K562 (cell line): ENCODE results near the gene LYPLA2. TPM values are rescaled to one million over a fixed set of nuclear protein-coding genes. Genes with fewer than 3 reads are reported as not detected.

Experiments
- ERF ChIP-seq: fragments of 450-650 bp; formaldehyde crosslinking; IDR thresholded peaks from 2 replicates; pipeline ENCODE4 v1.4.0; 2020; ENCODE audit warnings: mild to moderate bottlenecking, mixed read lengths
- ETS2 ChIP-seq: IDR thresholded peaks from 2 replicates; pipeline ENCODE4 v1.6.1; 2016; ENCODE audit warnings: borderline replicate concordance, missing genetic modification characterization, mild to moderate bottlenecking, moderate library complexity, missing compliant biosample characterization; ENCODE audit not compliant: poor library complexity, severe bottlenecking
- ETV5 ChIP-seq: sonication (generic); formaldehyde crosslinking; IDR thresholded peaks from 2 replicates; pipeline ENCODE4 v1.4.0; 2020; ENCODE audit warnings: low read depth, mild to moderate bottlenecking, missing genetic modification reagents
- HCFC1 ChIP-seq: IDR thresholded peaks from 2 replicates; pipeline ENCODE4 v1.6.1; 2012; ENCODE audit warnings: low read depth, low read length, improper control_type of control experiment
- HDAC1 ChIP-seq, 2 experiments: fragments of 450-650 bp; IDR thresholded peaks; 2 replicates each; pipeline ENCODE4 v1.6.1; 2016 to 2017; ENCODE audit warnings: inconsistent platforms in 1 of 2, mild to moderate bottlenecking in 1 of 2, moderate library complexity in 1 of 2
- HDGF ChIP-seq: fragments of 450-650 bp; IDR thresholded peaks from 2 replicates; pipeline ENCODE4 v1.6.1; 2016
- HNRNPH1 ChIP-seq: fragments of 200-400 bp; formaldehyde crosslinking; optimal IDR thresholded peaks from 2 replicates; pipeline ENCODE3; 2017; ENCODE audit warnings: low read depth, mild to moderate bottlenecking, low read length, moderate library complexity
- HNRNPK ChIP-seq: fragments of 200-400 bp; formaldehyde crosslinking; IDR thresholded peaks from one replicate; pipeline ENCODE4 v1.6.1; 2018; ENCODE audit warnings: mild to moderate bottlenecking, low read depth, low read length; ENCODE audit not compliant: poor library complexity, severe bottlenecking
- KDM5B ChIP-seq: fragments of 200-600 bp; sonication (generic); IDR thresholded peaks from 2 replicates; pipeline ENCODE4 v1.6.1; 2012; ENCODE audit warnings: low read depth, mild to moderate bottlenecking, moderate library complexity, low read length, control low read depth, inconsistent platforms; ENCODE audit not compliant: insufficient replicate concordance
- KLF13 ChIP-seq: fragments of 450-650 bp; IDR thresholded peaks from 2 replicates; pipeline ENCODE4 v1.6.1; 2016; ENCODE audit warnings: missing genetic modification characterization, low read depth, mild to moderate bottlenecking, missing compliant biosample characterization, moderate library complexity, borderline replicate concordance
- MTA3 ChIP-seq: fragments of 450-650 bp; formaldehyde crosslinking; IDR thresholded peaks from 2 replicates; pipeline ENCODE4 v1.6.1; 2017; ENCODE audit warnings: mild to moderate bottlenecking, borderline replicate concordance
- NFIC ChIP-seq: fragments of 450-650 bp; IDR thresholded peaks from 2 replicates; pipeline ENCODE4 v1.6.1; 2017; ENCODE audit warnings: mild to moderate bottlenecking, inconsistent platforms
- POLR2B ChIP-seq: fragments of 450-650 bp; IDR thresholded peaks from 2 replicates; pipeline ENCODE4 v1.6.1; 2018; ENCODE audit warnings: low read depth; ENCODE audit not compliant: partially characterized antibody
- RBFOX2 ChIP-seq: fragments of 200-400 bp; formaldehyde crosslinking; IDR thresholded peaks from 2 replicates; pipeline ENCODE4 v1.6.1; 2017; ENCODE audit warnings: low read depth, mild to moderate bottlenecking, low read length, moderate library complexity
- RBM25 ChIP-seq: fragments of 200-400 bp; formaldehyde crosslinking; IDR thresholded peaks from 2 replicates; pipeline ENCODE4 v1.6.1; 2018; ENCODE audit warnings: low read length, low read depth, moderate library complexity; ENCODE audit not compliant: severe bottlenecking
- SIRT6 ChIP-seq: IDR thresholded peaks from one replicate; pipeline ENCODE4 v1.6.1; 2012; ENCODE audit warnings: low read depth, mild to moderate bottlenecking, control low read depth, inconsistent platforms, low read length, moderate library complexity
- SNIP1 ChIP-seq: fragments of 450-650 bp; IDR thresholded peaks from 2 replicates; pipeline ENCODE4 v1.7.1; 2017; ENCODE audit warnings: low read depth, mild to moderate bottlenecking
- TAL1 ChIP-seq: fragments of 450-650 bp; IDR thresholded peaks from 2 replicates; pipeline ENCODE4 v1.6.1; 2016; ENCODE audit warnings: mild to moderate bottlenecking
- TCFL5 ChIP-seq: fragments of 250-450 bp; sonication (Bioruptor Pico); conservative IDR thresholded peaks from 2 replicates; pipeline ENCODE4 v1.6.1; 2021; ENCODE audit warnings: mild to moderate bottlenecking, moderate library complexity, matching md5 sums
- ZFP36 ChIP-seq: fragments of 150-350 bp; IDR thresholded peaks from 2 replicates; pipeline ENCODE4 v1.6.1; 2018; ENCODE audit warnings: low read length, low read depth; ENCODE audit not compliant: partially characterized antibody
- polyA plus RNA-seq, 8 experiments: library from polyadenylated mRNA; depleted of rRNA in 4 of 8; stranded (reverse) in 5 of 8; unstranded in 3 of 8; fragments of >200 nt; fragmentation: Nextera tagmentation in 2 of 8; fragmentation: Illumina TruSeq in 1 of 8; extraction: Ambion mirVana in 2 of 8; extraction: Trizol in 1 of 8; gene quantifications; 2 replicates each; pipeline versions ENCODE4 v1.2.1 to v1.2.3, GENCODE V29; 2011 to 2014; ENCODE audit warnings: inconsistent platforms in 1 of 8, missing spikeins in 1 of 8
- total RNA-seq, 7 experiments: library from RNA; depleted of rRNA in 6 of 7; stranded (reverse); fragments of >200 nt in 6 of 7; fragmentation: Illumina TruSeq in 2 of 7; extraction: Trizol in 2 of 7; gene quantifications; 2 replicates each; pipeline versions ENCODE4 v1.2.1 to v1.2.3, GENCODE V29; 2011 to 2021; ENCODE audit warnings: low replicate concordance in 1 of 7
- TF ChIP-seq, protein P1 (sequence below): sonication (generic); formaldehyde crosslinking; IDR thresholded peaks from 2 replicates; pipeline ENCODE4 v1.8.1; 2023; ENCODE audit warnings: missing genetic modification reagents, mild to moderate bottlenecking, borderline replicate concordance
- TF ChIP-seq, protein P2 (sequence below): sonication (generic); formaldehyde crosslinking; IDR thresholded peaks from 2 replicates; pipeline ENCODE4 v1.8.0; 2022; ENCODE audit warnings: mild to moderate bottlenecking, missing genetic modification reagents

LYPLA2 gene
- total and polyA plus RNA-seq, 9 of the 15 experiments (the other 6 are each of a cell fraction or from before 2014, with no cell fraction given), result 3.9 to 128 (median 60.1) TPM

DNA sequence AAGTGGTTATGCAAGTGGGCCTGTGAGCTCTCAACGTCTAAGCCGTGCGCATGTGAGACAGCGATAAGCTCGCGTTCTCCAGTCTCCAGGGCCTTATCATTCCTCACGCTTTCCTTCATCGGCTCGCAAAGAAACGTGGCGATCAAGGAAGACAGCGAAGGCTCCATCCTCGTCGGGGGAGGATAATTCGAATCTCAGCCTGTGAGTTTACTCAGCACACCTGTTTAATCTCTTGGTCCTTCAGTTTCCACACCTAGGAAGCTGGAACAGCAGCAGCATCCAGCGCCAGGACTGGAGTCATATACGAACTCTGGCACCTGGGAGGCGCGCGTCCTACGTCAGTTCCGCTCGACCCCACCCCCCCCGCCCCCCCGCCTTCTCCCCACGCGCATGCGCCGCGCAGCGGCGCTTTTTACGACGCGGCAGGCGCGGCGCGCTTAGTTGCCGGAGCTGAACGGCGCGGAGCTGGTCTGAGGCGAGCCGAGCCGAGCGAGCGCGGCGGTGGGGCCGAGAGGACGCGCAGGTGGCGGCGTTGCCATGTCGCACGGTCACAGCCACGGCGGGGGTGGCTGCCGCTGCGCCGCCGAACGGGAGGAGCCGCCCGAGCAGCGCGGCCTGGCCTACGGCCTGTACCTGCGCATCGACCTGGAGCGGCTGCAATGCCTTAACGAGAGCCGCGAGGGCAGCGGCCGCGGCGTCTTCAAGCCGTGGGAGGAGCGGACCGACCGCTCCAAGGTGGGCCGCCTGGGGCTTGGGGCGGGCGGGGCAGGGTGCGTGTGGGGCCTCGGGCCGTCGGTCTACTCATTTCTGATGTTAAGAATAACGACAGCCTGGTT lies 12.7 kb upstream of the LYPLA2 start, which contains the start of gene PITHD1 (continued):
- TF ChIP-seq, protein P1, sequence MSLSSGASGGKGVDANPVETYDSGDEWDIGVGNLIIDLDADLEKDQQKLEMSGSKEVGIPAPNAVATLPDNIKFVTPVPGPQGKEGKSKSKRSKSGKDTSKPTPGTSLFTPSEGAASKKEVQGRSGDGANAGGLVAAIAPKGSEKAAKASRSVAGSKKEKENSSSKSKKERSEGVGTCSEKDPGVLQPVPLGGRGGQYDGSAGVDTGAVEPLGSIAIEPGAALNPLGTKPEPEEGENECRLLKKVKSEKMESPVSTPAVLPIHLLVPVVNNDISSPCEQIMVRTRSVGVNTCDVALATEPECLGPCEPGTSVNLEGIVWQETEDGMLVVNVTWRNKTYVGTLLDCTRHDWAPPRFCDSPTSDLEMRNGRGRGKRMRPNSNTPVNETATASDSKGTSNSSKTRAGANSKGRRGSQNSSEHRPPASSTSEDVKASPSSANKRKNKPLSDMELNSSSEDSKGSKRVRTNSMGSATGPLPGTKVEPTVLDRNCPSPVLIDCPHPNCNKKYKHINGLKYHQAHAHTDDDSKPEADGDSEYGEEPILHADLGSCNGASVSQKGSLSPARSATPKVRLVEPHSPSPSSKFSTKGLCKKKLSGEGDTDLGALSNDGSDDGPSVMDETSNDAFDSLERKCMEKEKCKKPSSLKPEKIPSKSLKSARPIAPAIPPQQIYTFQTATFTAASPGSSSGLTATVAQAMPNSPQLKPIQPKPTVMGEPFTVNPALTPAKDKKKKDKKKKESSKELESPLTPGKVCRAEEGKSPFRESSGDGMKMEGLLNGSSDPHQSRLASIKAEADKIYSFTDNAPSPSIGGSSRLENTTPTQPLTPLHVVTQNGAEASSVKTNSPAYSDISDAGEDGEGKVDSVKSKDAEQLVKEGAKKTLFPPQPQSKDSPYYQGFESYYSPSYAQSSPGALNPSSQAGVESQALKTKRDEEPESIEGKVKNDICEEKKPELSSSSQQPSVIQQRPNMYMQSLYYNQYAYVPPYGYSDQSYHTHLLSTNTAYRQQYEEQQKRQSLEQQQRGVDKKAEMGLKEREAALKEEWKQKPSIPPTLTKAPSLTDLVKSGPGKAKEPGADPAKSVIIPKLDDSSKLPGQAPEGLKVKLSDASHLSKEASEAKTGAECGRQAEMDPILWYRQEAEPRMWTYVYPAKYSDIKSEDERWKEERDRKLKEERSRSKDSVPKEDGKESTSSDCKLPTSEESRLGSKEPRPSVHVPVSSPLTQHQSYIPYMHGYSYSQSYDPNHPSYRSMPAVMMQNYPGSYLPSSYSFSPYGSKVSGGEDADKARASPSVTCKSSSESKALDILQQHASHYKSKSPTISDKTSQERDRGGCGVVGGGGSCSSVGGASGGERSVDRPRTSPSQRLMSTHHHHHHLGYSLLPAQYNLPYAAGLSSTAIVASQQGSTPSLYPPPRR (CRISPR knock-in tag), result peak; percentile 87; the same call in 1 of the 2 replicates
- TF ChIP-seq HNRNPH1 (no peak), RBFOX2 (peak; percentile 94), HDAC1 (IDR thresholded peaks at IDR 0.05) (peak in 1 of 2 experiments; percentile 99; a peak in 2 of 4 replicates), HCFC1 (peak; percentile 64), ZFP36 (no peak), ETV5 (CRISPR knock-in tag) (peak; percentile 78), SIRT6 (no peak), TCFL5 (CRISPR knock-in tag) (no peak), POLR2B (peak; percentile 94), RBM25 (no peak), HDGF (no peak), KDM5B (peak; percentile 96), ERF (CRISPR knock-in tag) (no peak), NFIC (peak; percentile 84), ETS2 (tag) (no peak), KLF13 (tag) (0 out of 2 replicates have a peak, but pooled peaks have one; percentile 49), SNIP1 (peak; percentile 74; the same call in 1 of the 2 replicates), MTA3 (no peak; the same call in none of the 2 replicates), TAL1 (peak; percentile 95), HNRNPK (no peak)
- TF ChIP-seq, protein P2, sequence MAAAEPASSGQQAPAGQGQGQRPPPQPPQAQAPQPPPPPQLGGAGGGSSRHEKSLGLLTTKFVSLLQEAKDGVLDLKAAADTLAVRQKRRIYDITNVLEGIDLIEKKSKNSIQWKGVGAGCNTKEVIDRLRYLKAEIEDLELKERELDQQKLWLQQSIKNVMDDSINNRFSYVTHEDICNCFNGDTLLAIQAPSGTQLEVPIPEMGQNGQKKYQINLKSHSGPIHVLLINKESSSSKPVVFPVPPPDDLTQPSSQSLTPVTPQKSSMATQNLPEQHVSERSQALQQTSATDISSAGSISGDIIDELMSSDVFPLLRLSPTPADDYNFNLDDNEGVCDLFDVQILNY (CRISPR knock-in tag), result 0 out of 2 replicates have a peak, but pooled peaks have one; percentile 65
